Omental fat pad (tissue), 4 donors: ENCODE results near the gene CACNA1D. TPM values are rescaled to one million over a fixed set of nuclear protein-coding genes. Genes with fewer than 3 reads are reported as not detected.

Experiments used
- ATAC-seq: fragments of 150-250 bp; one replicate; pipeline ENCODE4 v1.9.1; 2016; ENCODE audit warnings: mild to moderate bottlenecking, moderate library complexity; ENCODE audit not compliant: low FRiP score
- DNase-seq: peaks from one replicate; pipeline ENCODE4 v3.0.0-alpha.2; 2019; ENCODE audit warnings: low spot score
- total RNA-seq, 4 donors: library from RNA; depleted of rRNA; stranded (reverse); fragments of >200 nt; gene quantifications; one replicate each; pipeline ENCODE4 v1.1.0, GENCODE V29; 2016
- TF ChIP-seq, protein P1 (sequence below), 3 donors: fragments of 450-650 bp; IDR thresholded peaks; one replicate each; pipeline ENCODE4 v1.5.1; 2016 to 2017; ENCODE audit warnings: antibody characterized with exemption in 3 of 3, mild to moderate bottlenecking in 3 of 3, moderate library complexity in 2 of 3

CACNA1D gene
- total RNA-seq, 4 donors from 2014 or later: 0.24 to 1.8 (median 0.74) TPM

DNA sequence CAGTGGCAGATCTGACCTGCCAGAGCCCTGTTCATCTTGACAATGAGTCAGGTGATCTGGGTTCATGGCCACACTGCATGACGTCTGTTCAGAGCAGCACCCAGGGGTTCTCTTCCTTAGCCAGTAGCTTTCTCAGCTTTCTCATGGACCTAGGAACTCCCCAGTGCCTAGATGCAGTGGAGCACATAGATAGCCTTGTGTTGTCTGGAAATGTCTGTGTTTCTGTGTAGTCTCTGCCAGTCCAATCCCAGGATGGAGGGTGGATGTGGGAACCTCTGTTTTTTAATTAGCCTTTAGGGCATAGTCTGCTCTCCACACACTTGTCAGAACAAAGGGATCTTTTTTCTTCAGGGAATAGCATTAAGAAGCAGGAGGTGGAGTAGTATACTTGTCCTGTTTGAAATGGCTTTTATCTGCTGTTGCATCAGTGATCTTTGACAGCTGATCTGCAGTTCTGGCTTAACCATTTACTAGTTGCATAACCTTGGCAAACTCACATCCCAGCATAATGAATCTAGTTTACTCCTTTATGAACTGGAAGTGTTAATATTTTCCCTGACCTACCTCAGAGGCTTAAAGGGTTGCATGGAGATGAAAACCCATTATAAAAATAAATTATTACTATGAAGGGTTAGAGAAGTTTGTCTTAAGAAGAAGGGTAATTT is 16.1 kb upstream of the CACNA1D start:
- ATAC-seq (no peak), DNase-seq (no peak)
- TF ChIP-seq, protein P1, sequence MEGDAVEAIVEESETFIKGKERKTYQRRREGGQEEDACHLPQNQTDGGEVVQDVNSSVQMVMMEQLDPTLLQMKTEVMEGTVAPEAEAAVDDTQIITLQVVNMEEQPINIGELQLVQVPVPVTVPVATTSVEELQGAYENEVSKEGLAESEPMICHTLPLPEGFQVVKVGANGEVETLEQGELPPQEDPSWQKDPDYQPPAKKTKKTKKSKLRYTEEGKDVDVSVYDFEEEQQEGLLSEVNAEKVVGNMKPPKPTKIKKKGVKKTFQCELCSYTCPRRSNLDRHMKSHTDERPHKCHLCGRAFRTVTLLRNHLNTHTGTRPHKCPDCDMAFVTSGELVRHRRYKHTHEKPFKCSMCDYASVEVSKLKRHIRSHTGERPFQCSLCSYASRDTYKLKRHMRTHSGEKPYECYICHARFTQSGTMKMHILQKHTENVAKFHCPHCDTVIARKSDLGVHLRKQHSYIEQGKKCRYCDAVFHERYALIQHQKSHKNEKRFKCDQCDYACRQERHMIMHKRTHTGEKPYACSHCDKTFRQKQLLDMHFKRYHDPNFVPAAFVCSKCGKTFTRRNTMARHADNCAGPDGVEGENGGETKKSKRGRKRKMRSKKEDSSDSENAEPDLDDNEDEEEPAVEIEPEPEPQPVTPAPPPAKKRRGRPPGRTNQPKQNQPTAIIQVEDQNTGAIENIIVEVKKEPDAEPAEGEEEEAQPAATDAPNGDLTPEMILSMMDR (IDR thresholded peaks at IDR 0.05): no peak

- DNase-seq: no peak
- TF ChIP-seq, protein P1 (IDR thresholded peaks at IDR 0.05): no peak
- ATAC-seq: no peak
Observed at GRCh38 chr3:53478921-53479664, 15.3 kb upstream of the CACNA1D start.

DNA sequence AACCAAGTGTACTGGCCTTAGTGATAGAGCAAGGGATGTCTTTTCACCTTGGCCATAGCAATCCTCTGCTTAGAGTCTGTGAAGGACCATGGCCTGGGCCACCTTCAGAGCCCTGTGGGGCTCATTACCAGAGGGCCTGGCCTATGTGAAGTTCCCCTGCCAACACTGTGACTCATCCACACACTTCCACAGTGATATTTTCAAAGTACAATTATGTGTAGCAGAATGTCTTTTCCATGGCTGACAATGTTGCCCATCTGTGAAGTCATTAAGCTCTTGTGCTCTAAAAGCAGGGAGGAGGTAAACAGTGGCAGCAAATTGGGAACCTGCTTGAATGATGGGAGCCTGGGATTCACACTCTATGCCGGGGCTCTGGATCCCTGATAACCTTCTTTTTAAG is 12.2 kb upstream of the CACNA1D start:
- DNase-seq: no peak
- ATAC-seq: no peak
- TF ChIP-seq, protein P1 (IDR thresholded peaks at IDR 0.05): no peak

DNA sequence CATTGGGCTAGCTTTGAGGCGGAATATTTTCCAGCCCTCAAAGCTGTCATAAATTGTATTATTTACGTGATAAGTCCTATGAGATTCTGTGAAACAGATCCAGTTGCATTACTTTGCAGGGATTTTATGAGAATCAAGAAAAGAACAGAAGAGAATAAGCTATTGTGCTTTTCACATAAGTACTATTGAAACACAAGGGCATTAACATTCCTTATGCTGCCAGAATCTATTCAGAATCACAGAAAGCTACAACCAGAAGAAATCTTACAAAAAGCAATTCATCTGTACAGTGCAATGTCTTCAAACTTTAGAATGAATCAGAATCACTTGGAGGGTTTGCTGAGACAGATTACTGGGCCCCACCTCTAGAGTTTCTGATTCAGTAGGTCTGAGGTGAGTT is 10.6 kb upstream of the CACNA1D start:
- TF ChIP-seq, protein P1 (IDR thresholded peaks at IDR 0.05): no peak
- ATAC-seq: no peak
- DNase-seq: no peak

GRCh38 chr3:53484984-53485383 is 9.4 kb upstream of the CACNA1D start:
- TF ChIP-seq, protein P1 (IDR thresholded peaks at IDR 0.05): no peak
- no peak for ATAC-seq
- no peak for DNase-seq

DNA sequence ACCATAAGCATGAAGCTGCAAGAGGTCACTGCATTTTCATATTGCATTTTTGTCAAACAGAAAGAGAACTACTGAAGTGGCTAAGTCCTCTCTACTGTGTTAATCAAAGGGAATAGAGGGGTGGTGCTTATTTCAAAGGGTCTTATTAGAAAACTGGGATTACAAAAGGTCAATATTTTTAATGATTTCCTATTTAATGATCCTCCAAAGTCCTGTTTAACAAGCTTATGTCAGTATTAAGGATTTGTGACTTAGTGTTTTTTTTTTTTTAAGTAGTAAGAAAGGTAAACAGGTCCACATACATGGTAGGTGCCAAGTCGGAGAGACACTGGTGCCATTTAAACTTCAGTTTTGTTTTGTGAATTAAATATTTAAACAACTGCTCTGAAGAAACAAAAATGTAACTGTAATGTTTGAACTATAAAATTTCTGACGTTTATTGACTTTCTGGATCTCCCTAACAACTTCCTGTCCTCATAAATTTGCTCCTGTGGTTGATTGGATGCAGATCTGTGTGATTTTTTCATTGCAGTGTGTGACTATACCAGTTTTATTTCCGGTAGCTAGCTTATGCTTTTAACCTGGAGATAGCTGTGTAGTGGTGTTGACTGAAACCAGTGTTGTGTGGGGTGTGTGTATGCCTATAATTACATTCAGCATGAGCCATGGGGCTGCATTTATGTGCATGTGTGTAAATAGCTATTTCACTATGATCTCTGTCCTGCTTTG is 8.6 kb upstream of the CACNA1D start:
- ATAC-seq (no peak), DNase-seq (no peak)
- TF ChIP-seq, protein P1 (IDR thresholded peaks at IDR 0.05): no peak
